H9 (cell line): ENCODE measurements around the gene YEATS2. TPM values are rescaled to one million over a fixed set of nuclear protein-coding genes. Genes with fewer than 3 reads are reported as not detected.

Experiments
- DNase-seq: peaks from one replicate; pipeline ENCODE4 v3.0.0-alpha.2; 2017
- H2AFZ ChIP-seq: one replicate; pipeline ENCODE4 v1.6.1; 2013; ENCODE audit warnings: mild to moderate bottlenecking, low read length, control low read depth, moderate library complexity
- H2AK5ac ChIP-seq: 2 replicates; pipeline ENCODE4 v1.6.1; 2013; ENCODE audit warnings: low read length, control low read depth, mixed read lengths; ENCODE audit not compliant: insufficient read length
- H2BK120ac ChIP-seq: one replicate; pipeline ENCODE4 v1.6.1; 2013; ENCODE audit warnings: low read depth, mild to moderate bottlenecking, low read length, control low read depth, inconsistent platforms; ENCODE audit not compliant: poor library complexity, severe bottlenecking
- H2BK12ac ChIP-seq: 2 replicates; pipeline ENCODE4 v1.6.1; 2013; ENCODE audit warnings: low read length, control low read depth, mixed read lengths, low read depth; ENCODE audit not compliant: insufficient read length
- H2BK15ac ChIP-seq: 2 replicates; pipeline ENCODE4 v1.6.1; 2013; ENCODE audit warnings: low read depth, low read length, control low read depth
- H2BK20ac ChIP-seq: one replicate; pipeline ENCODE4 v1.6.1; 2013; ENCODE audit warnings: low read depth, mild to moderate bottlenecking, low read length, control low read depth, inconsistent platforms; ENCODE audit not compliant: poor library complexity, severe bottlenecking
- H2BK5ac ChIP-seq: 2 replicates; pipeline ENCODE4 v1.6.1; 2013; ENCODE audit warnings: low read length, control low read depth, mixed read lengths; ENCODE audit not compliant: insufficient read length
- H3K14ac ChIP-seq: 2 replicates; pipeline ENCODE4 v1.6.1; 2013; ENCODE audit warnings: low read length, control low read depth; ENCODE audit not compliant: insufficient read depth
- H3K18ac ChIP-seq: 2 replicates; pipeline ENCODE4 v1.6.1; 2013; ENCODE audit warnings: low read depth, mild to moderate bottlenecking, mixed read lengths, low read length, control low read depth; ENCODE audit not compliant: insufficient read length
- H3K23ac ChIP-seq: 2 replicates; pipeline ENCODE4 v1.6.1; 2013; ENCODE audit warnings: low read length, control low read depth, mixed read lengths, low read depth; ENCODE audit not compliant: insufficient read length
- H3K23me2 ChIP-seq: 2 replicates; pipeline ENCODE4 v1.6.1; 2013; ENCODE audit warnings: low read depth, mild to moderate bottlenecking, mixed read lengths, low read length, control low read depth; ENCODE audit not compliant: insufficient read length, poor library complexity, severe bottlenecking
- H3K27ac ChIP-seq: 2 replicates; pipeline ENCODE4 v1.5.1; 2013; ENCODE audit warnings: low read length, control low read depth, mixed read lengths, low read depth; ENCODE audit not compliant: insufficient read length
- H3K27me3 ChIP-seq: 2 replicates; pipeline ENCODE4 v1.6.1; 2013; ENCODE audit warnings: low read length, control low read depth, inconsistent platforms; ENCODE audit not compliant: insufficient read depth
- H3K4ac ChIP-seq: 2 replicates; pipeline ENCODE4 v1.6.1; 2013; ENCODE audit warnings: low read depth, mild to moderate bottlenecking, control low read depth, inconsistent platforms, low read length, moderate library complexity
- H3K4me1 ChIP-seq: 2 replicates; pipeline ENCODE4 v1.6.1; 2013; ENCODE audit warnings: low read length, control low read depth, inconsistent platforms; ENCODE audit not compliant: insufficient read depth
- H3K4me2 ChIP-seq: 2 replicates; pipeline ENCODE4 v1.6.1; 2013; ENCODE audit warnings: low read length, control low read depth, mixed read lengths; ENCODE audit not compliant: insufficient read length, insufficient read depth
- H3K56ac ChIP-seq: 2 replicates; pipeline ENCODE4 v1.6.1; 2013; ENCODE audit warnings: low read depth, mild to moderate bottlenecking, mixed read lengths, low read length, control low read depth; ENCODE audit not compliant: insufficient read length
- H3K79me1 ChIP-seq: 2 replicates; pipeline ENCODE4 v1.6.1; 2013; ENCODE audit warnings: low read depth, mild to moderate bottlenecking, moderate library complexity, low read length, control low read depth, inconsistent platforms; ENCODE audit not compliant: insufficient read depth, poor library complexity, severe bottlenecking
- H3K79me2 ChIP-seq: 2 replicates; pipeline ENCODE4 v1.6.1; 2013; ENCODE audit warnings: low read length, control low read depth, inconsistent platforms; ENCODE audit not compliant: insufficient read depth
- H3K9ac ChIP-seq: 2 replicates; pipeline ENCODE4 v1.6.1; 2013; ENCODE audit warnings: low read length, control low read depth, mixed read lengths; ENCODE audit not compliant: insufficient read length; ENCODE audit errors: extremely low read depth
- H3K9me3 ChIP-seq: one replicate; pipeline ENCODE4 v1.6.1; 2013; ENCODE audit warnings: low read depth, low read length, inconsistent platforms; ENCODE audit not compliant: control insufficient read depth
- H3T11ph ChIP-seq: one replicate; pipeline ENCODE4 v1.6.1; 2013; ENCODE audit warnings: mild to moderate bottlenecking, low read length, control low read depth, inconsistent platforms
- H4K20me1 ChIP-seq: one replicate; pipeline ENCODE4 v1.6.1; 2013; ENCODE audit not compliant: control insufficient read depth, insufficient read length, insufficient read depth
- H4K5ac ChIP-seq: 2 replicates; pipeline ENCODE4 v1.6.1; 2013; ENCODE audit warnings: low read depth, mild to moderate bottlenecking, mixed read lengths, low read length, control low read depth; ENCODE audit not compliant: insufficient read length
- H4K8ac ChIP-seq: replicated peaks from 2 replicates; pipeline ENCODE4 v1.6.1; 2013; ENCODE audit warnings: low read length, control low read depth, mixed read lengths, low read depth; ENCODE audit not compliant: insufficient read length
- H4K91ac ChIP-seq: 2 replicates; pipeline ENCODE4 v1.6.1; 2013; ENCODE audit warnings: low read depth, mild to moderate bottlenecking, moderate library complexity, mixed read lengths, low read length, control low read depth; ENCODE audit not compliant: insufficient read length
- H3K27ac Mint-ChIP-seq, 3 experiments: 2 replicates in 2 of 3; 3 replicates in 1 of 3; pipeline ENCODE4 v1.8.0; 2020 to 2021; ENCODE audit warnings: mixed read lengths in 3 of 3, mild to moderate bottlenecking in 1 of 3, moderate library complexity in 1 of 3
- H3K27me3 Mint-ChIP-seq: 2 replicates; pipeline ENCODE4 v1.8.0; 2021; ENCODE audit warnings: low read depth, mild to moderate bottlenecking, moderate library complexity, mixed read lengths
- H3K36me3 Mint-ChIP-seq, 3 experiments: 2 replicates in 2 of 3; 3 replicates in 1 of 3; pipeline ENCODE4 v1.8.0; 2020 to 2021; ENCODE audit warnings: low read depth in 3 of 3, mixed read lengths in 3 of 3; ENCODE audit not compliant: insufficient read depth in 1 of 3
- H3K4me1 Mint-ChIP-seq, 2 experiments: 2 replicates each; pipeline ENCODE4 v1.8.0; 2020; ENCODE audit warnings: mixed read lengths in 2 of 2
- H3K4me3 Mint-ChIP-seq, 2 experiments: 2 replicates in 1 of 2; 3 replicates in 1 of 2; pipeline ENCODE4 v1.8.0; 2020 to 2021; ENCODE audit warnings: mild to moderate bottlenecking in 2 of 2, mixed read lengths in 2 of 2, moderate library complexity in 1 of 2
- H3K9me3 Mint-ChIP-seq, 2 experiments: 2 replicates in 1 of 2; 3 replicates in 1 of 2; pipeline ENCODE4 v1.8.0; 2020; ENCODE audit warnings: mild to moderate bottlenecking in 2 of 2, mixed read lengths in 2 of 2, moderate library complexity in 1 of 2
- CTCF ChIP-seq: fragments of 200-600 bp; sonication (generic); conservative IDR thresholded peaks from 3 replicates; pipeline ENCODE4 v1.8.0; 2021; ENCODE audit warnings: antibody characterized with exemption, mild to moderate bottlenecking
- WGBS: extraction: QIAGEN DNeasy Blood & Tissue Kit; methylation state at CpG from one replicate; pipeline ENCODE4 v1.1.7; 2013; ENCODE audit warnings: missing lambda C conversion rate, low lambda C conversion rate, mixed read lengths; ENCODE audit not compliant: insufficient read length; ENCODE audit errors: extremely low coverage; 5-methylcytosine and 5-hydroxymethylcytosine counted together
- total RNA-seq: library from RNA; stranded (reverse); gene quantifications from 2 replicates; pipeline ENCODE4 v1.2.1, GENCODE V29; 2021

Gene YEATS2
- total RNA-seq, 1 experiment from 2014 or later: 40.3 TPM

- Histone ChIP-seq H4K91ac (no peak overlapping the region), H3K56ac (no peak overlapping the region), H2BK20ac (no peak overlapping the region), H2BK5ac (no peak overlapping the region), H2AFZ (peak overlapping the region; percentile 81), H3K23me2 (peaks cover 8% of the 10 kb centered on the region), H3K4me1 (peaks cover 3% of the 10 kb centered on the region; the same call in 1 of the 2 replicates), H3K14ac (no peak overlapping the region), H3K4me2 (peak overlapping the region; percentile 59), H3T11ph (no peak overlapping the region), H4K8ac (no peak overlapping the region), H3K27me3 (no peaks in the 10 kb centered on the region), H4K5ac (no peak overlapping the region), H3K18ac (no peak overlapping the region), H3K9ac (no peak overlapping the region), H2BK15ac (no peak overlapping the region), H3K27ac (no peak overlapping the region), H3K79me2 (peaks cover 29% of the 10 kb centered on the region; the same call in 1 of the 2 replicates), H2BK120ac (no peak overlapping the region), H2BK12ac (no peak overlapping the region), H3K9me3 (no peaks in the 10 kb centered on the region), H4K20me1 (no peaks in the 10 kb centered on the region), H3K4ac (no peak overlapping the region), H3K23ac (no peak overlapping the region), H2AK5ac (no peak overlapping the region), H3K79me1 (no peaks in the 10 kb centered on the region)
- peak overlapping the region; percentile 55 to 77 for H3K4me3 Mint-ChIP-seq
- no peaks in the 10 kb centered on the region for H3K27me3 Mint-ChIP-seq
- no peak for DNase-seq
- TF ChIP-seq CTCF: no peak
- H3K27ac Mint-ChIP-seq: no peak overlapping the region; a peak in 1 of 7 replicates
- no peaks in the 10 kb centered on the region for H3K9me3 Mint-ChIP-seq
- peaks cover 29 to 37% of the 10 kb centered on the region in 2 experiments for H3K4me1 Mint-ChIP-seq
- no CpG with 5 or more reads among the region's 4 CpGs for WGBS
- peaks cover 5 to 6% (median 5%) of the 10 kb centered on the region in 3 experiments; a peak in 6 of 7 replicates for H3K36me3 Mint-ChIP-seq
Observed at GRCh38 chr3:183697123-183697609, 431 bp upstream of the YEATS2 start.
